Kidney (tissue), 14 donors: ENCODE data around the gene LAMA1. TPM values are rescaled to one million over a fixed set of nuclear protein-coding genes. Genes with fewer than 3 reads are reported as not detected.

Source experiments
- DNase-seq, 5 donors: peaks; one replicate each; pipeline ENCODE4 v3.0.0-alpha.2; 2013 to 2020
- FAIRE-seq: peaks from 2 replicates; lab custom pipeline; 2012; peaks lifted over from hg19 to GRCh38; lab: Jason Lieb, UNC
- H3K27ac ChIP-seq, 2 donors: one replicate each; pipeline ENCODE4 v1.7.0; 2013; ENCODE audit warnings: low read depth in 2 of 2, low read length in 2 of 2, inconsistent platforms in 1 of 2
- H3K27me3 ChIP-seq: one replicate; pipeline ENCODE4 v1.7.1; 2013; ENCODE audit warnings: low read length, inconsistent platforms; ENCODE audit not compliant: control insufficient read depth, insufficient read depth
- H3K36me3 ChIP-seq, 3 donors: one replicate each; pipeline versions ENCODE4 v1.7.0 to v1.7.1; 2013; ENCODE audit warnings: low read length in 3 of 3, control low read depth in 1 of 3, inconsistent platforms in 1 of 3; ENCODE audit not compliant: insufficient read depth in 3 of 3, control insufficient read depth in 2 of 3
- H3K4me1 ChIP-seq, 3 donors: one replicate each; pipeline versions ENCODE4 v1.7.0 to v1.7.1; 2013; ENCODE audit warnings: low read length in 3 of 3, inconsistent platforms in 1 of 3, low read depth in 1 of 3; ENCODE audit not compliant: control insufficient read depth in 2 of 3, insufficient read depth in 2 of 3
- H3K4me3 ChIP-seq, 3 donors: one replicate each; pipeline versions ENCODE4 v1.7.0 to v1.8.1; 2013; ENCODE audit warnings: low read length in 3 of 3, control low read depth in 1 of 3, inconsistent platforms in 1 of 3
- H3K9ac ChIP-seq, 3 donors: one replicate each; pipeline versions ENCODE4 v1.7.0 to v1.7.1; 2013; ENCODE audit warnings: low read length in 3 of 3, control low read depth in 1 of 3, inconsistent platforms in 1 of 3
- H3K9me3 ChIP-seq, 3 donors: one replicate each; pipeline versions ENCODE4 v1.7.0 to v1.7.1; 2013; ENCODE audit warnings: low read length in 3 of 3, control low read depth in 1 of 3, inconsistent platforms in 1 of 3; ENCODE audit not compliant: control insufficient read depth in 2 of 3, insufficient read depth in 1 of 3
- CTCF ChIP-seq: IDR thresholded peaks from 3 replicates; pipeline ENCODE4 v1.5.1; 2012; ENCODE audit warnings: mild to moderate bottlenecking, moderate library complexity, borderline replicate concordance; ENCODE audit not compliant: insufficient read depth; ENCODE audit errors: extremely low read depth
- intact Hi-C: fragments of 100-400 bp; cut with DNase I; formaldehyde crosslinking; loops from one replicate; pipeline ENCODE4 v1.11.1; 2022
- polyA plus RNA-seq: library from polyadenylated mRNA; stranded (reverse); fragments of 350-450 nt; fragmentation: Illumina TruSeq; extraction: RNeasy Lipid Tissue Mini Kit (QIAGEN cat#74804); gene quantifications from one replicate; pipeline ENCODE4 v1.2.3, GENCODE V29; 2014; ENCODE audit warnings: low read depth, low replicate concordance; ENCODE audit not compliant: insufficient read depth
- total RNA-seq: library from RNA; stranded (reverse); fragmentation: NEBNext Ultra II Directional; extraction: Animal tissue kit (Norgen Biotek cat#: 25700); gene quantifications from one replicate; pipeline ENCODE4 v1.2.1, GENCODE V29; 2021
- donor health status: control.
- donor health status: control.
- donor health status: control.
- donor health status: control.
- donor health status: control.
- donor health status: DM: yes; HTN: yes; CAD: no.
- donor health status: Normal renal cell carcinoma (clear cell type).

Gene LAMA1
- total and polyA plus RNA-seq, 2 donors from 2014 or later: 10.7 to 14.1 TPM

- Histone ChIP-seq H3K9ac (no peak overlapping the region), H3K36me3 (no peaks in the 10 kb centered on the region), H3K27me3 (no peaks in the 10 kb centered on the region), H3K4me1 (no peaks in the 10 kb centered on the region), H3K4me3 (no peak overlapping the region), H3K9me3 (no peaks in the 10 kb centered on the region), H3K27ac (no peak overlapping the region)
- no peak for FAIRE-seq
- TF ChIP-seq CTCF: no peak
- no peak for DNase-seq
- intact Hi-C loops: no loop called here
Observed at GRCh38 chr18:6976935-6977334, 140.7 kb downstream of the LAMA1 start.

- FAIRE-seq: no peak
- no peak overlapping the region for H3K9ac ChIP-seq
- no peak for TF ChIP-seq CTCF
- no peaks in the 10 kb centered on the region for H3K9me3 ChIP-seq
- H3K27ac ChIP-seq: no peak overlapping the region
- no peak for DNase-seq
- H3K4me3 ChIP-seq: no peak overlapping the region
- H3K27me3 ChIP-seq: no peaks in the 10 kb centered on the region
- H3K36me3 ChIP-seq: no peaks in the 10 kb centered on the region
- intact Hi-C loops: no loop called here
- no peaks in the 10 kb centered on the region for H3K4me1 ChIP-seq
Observed at GRCh38 chr18:6975084-6975483, 142.5 kb downstream of the LAMA1 start.

- H3K36me3 ChIP-seq: peaks cover 0 to 6% (median 0%) of the 10 kb centered on the region in 3 donors
- intact Hi-C loops: no loop called here
- H3K27ac ChIP-seq: no peak overlapping the region
- DNase-seq (no peak), FAIRE-seq (no peak)
- H3K27me3 ChIP-seq: no peaks in the 10 kb centered on the region
- no peak overlapping the region for H3K4me3 ChIP-seq
- TF ChIP-seq CTCF: no peak
- no peaks in the 10 kb centered on the region for H3K4me1 ChIP-seq
- no peak overlapping the region for H3K9ac ChIP-seq
- H3K9me3 ChIP-seq: no peaks in the 10 kb centered on the region
Observed at GRCh38 chr18:6971823-6972478, 145.6 kb downstream of the LAMA1 start.
